ENCODE measurements around the gene ITPR2. TPM values are rescaled to one million over a fixed set of nuclear protein-coding genes. Genes with fewer than 3 reads are reported as not detected.

Gene ITPR2
- total RNA-seq, 1 donor from 2014 or later, result 28.1 TPM

DNA sequence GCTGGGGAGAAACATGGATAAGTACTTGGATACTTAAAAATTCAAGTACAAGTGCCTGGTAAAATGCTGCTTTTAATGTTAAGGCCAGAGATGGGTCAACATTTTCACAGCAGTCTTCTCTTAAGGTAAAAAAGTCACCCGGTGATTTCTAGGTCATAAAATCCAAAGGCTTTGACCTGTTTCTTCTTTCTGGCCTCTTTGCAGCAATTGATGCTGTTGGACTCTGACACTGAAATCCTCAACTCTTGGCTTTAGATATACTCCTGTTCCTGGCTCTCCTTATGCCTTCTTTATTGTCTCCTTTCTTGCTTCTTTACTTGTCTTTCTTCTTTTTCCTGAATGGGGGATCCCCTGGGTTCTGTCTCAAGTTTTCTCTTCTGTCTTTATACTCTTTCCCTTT is 448.5 kb downstream of the ITPR2 start:
- no peak for FAIRE-seq
- DNase-seq (ENCODE audit: low spot score in 2 of 2), result no peak

DNA sequence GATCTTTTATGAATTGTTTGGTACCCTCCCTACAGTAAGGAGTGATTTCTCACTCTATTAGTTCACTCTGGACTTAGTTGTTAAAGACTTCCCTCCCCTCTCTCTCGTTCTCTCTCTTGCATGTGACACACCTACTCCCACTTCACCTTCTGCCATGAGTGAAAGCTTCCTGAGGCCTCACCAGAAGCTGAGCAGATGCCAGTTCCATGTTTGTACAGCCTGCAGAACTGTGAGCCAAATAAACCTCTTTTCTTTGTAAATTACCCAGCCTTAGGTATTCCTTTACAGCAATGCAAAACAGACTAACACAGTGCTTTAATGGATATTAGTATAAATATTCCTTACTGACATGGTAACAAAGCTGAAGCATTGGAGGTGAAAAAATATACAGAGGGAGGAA is 450.0 kb downstream of the ITPR2 start:
- DNase-seq (ENCODE audit: low spot score in 2 of 2), result no peak
- no peak for FAIRE-seq

DNA sequence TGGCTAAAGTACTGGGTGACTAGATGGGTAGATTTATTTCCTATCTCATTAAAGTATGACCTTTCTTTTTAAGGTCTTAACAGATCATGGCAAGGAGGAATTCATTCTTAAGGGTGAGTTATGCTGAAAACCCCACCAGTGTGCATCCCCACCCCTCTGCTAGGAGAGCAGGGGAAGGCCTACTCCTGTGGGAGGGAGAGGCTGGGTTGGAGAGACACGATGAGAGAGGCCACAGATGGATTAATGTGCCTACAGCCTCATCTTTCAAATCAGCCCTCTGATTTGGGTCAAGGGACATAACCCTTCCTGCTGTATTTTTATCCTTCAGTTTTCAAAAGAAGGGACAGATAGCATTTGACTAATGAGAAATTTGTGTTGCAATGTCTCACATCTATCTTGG is 452.1 kb downstream of the ITPR2 start:
- no peak for DNase-seq (ENCODE audit: low spot score in 2 of 2)
- FAIRE-seq, result no peak

DNA sequence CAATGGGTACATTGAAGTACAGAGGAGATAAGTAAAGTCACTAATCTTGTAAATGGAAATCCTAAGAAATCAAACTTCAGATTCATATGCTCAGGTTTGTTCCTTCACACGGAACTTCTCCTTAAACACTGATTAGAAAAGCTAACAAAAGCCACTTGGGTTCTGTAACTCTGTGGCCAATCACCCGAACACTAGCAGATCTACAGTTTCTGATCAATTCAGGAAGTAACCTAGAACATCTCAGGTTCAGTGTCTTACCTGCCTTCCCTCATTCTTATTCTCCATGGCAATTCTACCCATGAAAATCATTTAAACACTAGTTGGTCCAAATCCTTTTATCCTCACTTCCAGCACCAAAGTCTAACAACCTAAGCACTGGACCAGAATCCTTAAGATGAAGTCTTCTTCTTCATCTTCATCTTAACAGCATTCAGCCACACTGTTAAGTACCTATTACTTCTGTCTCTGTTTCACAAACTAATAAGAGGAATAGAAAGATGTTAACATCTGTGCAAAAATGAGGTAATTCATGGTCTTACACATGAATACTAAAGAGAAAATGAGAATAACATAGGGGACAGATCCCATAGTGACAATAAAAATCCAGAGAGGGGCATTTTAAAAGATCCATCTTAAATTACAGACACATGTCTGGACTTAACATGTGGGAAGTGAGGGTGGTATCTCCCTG is 453.1 kb downstream of the ITPR2 start:
- FAIRE-seq, result no peak
- DNase-seq (ENCODE audit: low spot score in 2 of 2), result no peak

DNA sequence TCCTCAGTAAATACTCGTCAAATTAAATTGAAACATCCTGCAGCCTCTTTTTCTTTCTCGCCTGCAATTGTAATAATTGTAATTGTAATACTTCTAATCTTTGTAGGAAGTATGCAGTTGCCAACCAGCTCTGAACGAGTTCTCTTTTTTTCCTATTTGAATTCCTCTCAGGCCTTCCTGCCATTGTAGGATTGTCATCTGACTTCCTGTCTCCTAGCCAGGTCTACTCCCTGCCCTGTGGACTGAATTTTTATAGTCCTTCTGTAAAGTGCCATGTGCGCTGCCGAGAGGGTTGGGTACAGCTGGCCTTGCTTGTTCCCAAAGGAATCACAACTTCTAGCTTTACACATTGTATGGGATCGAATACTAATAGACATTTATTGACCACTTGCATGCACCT is 454.3 kb downstream of the ITPR2 start:
- DNase-seq (ENCODE audit: low spot score in 2 of 2), result peak; percentile 4 to 12
- FAIRE-seq, result no peak

DNA sequence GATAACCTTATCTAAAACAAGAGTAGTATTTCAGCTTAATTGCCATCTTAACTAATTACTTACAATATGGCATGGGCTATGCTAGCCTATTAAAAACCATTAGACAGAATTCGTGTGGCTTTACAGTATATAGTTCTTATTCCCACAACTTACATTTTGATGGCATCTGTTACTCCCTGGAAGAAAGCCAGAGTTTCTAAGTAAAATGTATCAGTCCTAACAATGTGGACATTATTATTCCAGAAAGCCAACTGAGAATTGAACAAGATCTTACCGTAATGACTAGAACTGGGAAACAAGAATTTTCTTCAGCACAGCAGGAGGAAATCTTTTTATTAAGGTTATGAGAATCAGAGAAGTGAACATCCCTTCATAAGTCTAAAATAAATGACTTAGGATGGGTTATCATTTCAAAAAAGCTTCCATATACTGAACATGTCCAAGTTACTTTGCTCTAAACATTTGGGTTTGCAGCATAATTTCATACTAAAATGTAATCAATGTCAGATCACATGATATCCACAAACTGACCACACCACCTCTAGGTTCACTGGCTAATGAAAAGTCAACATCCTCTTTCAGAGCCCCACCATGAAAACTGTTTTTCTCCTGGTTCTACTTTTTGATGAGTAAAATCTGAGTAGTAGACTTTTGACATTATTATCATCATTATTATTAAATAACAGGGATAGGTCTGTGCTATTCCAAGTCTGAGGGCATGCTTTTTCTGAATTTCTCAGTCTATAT is 457.9 kb downstream of the ITPR2 start:
- DNase-seq (ENCODE audit: low spot score in 2 of 2), result no peak
- FAIRE-seq, result no peak

DNA sequence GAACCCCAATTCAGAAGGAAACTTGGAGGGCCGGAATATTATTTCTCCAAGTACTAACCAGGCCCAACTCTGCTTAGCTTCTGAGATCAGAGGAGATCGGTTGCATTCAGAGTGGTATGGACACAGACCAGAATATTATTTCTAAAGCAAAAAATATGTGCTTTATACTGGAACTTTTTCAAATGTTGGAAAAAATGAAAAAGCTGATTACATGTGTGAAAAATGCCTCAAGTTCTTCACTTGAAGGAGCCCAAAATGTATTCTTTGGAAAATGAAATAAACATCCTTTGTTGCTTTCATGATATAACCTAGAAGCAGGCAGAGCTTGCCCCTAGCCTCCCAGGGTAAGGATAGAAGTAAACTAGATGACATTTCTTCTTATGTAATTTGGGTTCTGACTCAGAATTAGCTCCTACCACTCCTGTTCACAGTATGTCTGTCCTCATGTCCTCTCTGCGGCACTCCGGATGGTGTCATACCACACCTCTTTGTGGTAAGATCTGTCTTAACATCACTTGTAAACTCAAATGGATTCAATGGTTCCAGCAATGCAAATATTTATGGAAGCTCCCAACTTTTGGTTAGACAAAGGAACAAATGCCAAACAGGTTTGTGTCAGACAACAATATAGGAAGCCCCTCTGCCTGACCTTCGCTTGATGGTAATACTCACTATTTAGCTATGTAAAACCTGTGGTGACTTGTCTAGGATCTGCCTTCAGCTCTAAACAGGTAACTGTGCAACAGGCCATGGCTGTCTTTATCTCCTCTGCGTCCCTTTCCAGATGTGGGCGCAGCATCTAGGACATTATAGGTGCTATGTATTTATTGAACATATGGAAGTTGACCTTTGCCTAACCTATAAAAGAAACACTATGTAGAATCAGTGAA is 459.1 kb downstream of the ITPR2 start:
- no peak for FAIRE-seq
- no peak for DNase-seq (ENCODE audit: low spot score in 2 of 2)

DNA sequence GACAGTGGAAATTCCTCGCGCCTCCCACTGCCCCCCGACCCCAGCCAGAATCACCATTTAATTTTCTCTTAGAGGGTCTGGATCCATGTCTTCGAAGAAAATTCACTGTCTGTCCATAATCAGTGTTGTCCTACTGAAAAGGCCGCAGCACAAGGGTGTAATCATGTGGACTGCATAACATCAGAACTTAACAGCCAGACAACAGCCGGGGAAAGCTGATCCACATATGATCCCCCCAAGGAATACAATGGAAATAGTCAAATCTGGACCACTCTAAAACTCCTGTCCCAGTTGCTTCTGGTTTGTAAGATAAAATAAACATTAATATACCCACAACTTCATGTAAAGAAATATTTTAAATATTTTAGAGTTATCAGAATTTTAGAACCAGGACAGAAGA is 460.1 kb downstream of the ITPR2 start:
- FAIRE-seq, result no peak
- no peak for DNase-seq (ENCODE audit: low spot score in 2 of 2)

DNA sequence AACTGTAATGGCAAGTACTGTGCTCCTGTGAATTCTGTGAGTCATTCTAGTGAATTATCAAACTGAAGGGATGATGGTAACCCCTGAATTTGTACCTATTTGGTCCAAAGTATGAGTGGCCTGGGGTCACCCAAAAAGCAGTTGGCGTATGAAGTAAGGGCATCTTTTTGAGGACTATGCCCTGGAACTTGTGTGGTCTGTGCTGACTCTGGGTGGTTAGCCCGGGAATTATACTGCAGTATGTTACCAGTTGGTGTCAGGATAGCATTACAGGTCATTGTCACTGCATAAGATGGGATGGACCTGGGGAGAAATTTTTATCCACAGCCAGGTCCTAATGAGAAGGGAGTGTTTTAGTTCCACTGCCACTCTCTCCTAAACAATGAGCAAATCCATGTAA is 462.9 kb downstream of the ITPR2 start:
- DNase-seq (ENCODE audit: low spot score in 2 of 2), result peak in 1 of 2 donors; percentile 2
- FAIRE-seq, result no peak

DNA sequence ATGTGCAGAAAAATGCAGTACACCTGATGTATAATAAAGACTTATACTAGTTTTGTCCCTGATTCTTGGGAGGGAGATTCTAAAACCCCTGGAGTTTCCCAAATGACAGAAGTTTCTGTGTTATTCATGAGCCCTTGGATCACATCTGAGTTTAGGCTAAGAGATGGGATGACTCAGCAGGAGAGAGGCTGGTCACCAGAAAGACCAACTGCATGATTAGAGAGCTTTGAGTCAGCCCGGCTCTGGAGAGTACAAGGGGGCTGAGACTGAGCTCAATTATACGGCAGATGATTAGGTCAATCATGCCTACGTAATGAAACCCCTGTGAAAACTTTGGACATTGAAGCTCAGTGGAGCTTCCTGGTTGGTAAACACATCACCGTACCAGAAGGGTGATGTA is 463.4 kb downstream of the ITPR2 start:
- peak in 1 of 2 donors; percentile 20 for DNase-seq (ENCODE audit: low spot score in 2 of 2)
- no peak for FAIRE-seq

DNA sequence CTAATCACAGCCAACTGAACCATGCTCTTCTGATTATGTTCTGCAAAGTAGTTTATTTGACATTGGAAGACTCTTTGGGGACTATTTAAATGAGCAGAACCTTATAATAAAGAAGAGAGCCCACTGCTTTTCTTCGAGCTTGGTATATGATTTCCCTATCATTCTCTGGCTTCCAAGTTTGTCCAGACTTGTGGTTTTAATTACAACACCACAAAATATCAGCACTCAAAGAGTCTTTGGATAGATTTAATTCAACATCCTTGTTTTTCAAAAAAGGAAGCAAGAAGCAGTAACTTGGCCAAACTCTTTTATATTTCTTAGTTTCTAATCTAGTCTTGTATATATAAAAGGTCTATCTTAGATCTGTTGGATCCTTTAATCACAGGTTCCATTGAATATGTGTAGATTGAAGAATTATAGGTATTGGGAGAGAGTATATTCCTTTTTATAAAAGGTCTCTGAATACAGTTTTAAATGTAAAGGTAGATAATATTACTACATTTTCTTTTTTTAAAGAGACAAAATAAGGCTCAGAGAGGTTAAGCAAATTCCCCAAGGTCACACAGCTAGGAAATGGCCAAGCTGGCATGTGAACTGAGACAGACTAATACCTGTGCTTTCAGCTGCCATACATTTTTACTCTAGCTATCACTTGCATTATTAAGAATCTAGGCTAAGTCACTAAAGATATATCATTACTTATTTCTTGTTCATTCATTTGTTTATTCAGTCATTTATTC is 464.8 kb downstream of the ITPR2 start:
- DNase-seq (ENCODE audit: low spot score in 2 of 2), result no peak

DNA sequence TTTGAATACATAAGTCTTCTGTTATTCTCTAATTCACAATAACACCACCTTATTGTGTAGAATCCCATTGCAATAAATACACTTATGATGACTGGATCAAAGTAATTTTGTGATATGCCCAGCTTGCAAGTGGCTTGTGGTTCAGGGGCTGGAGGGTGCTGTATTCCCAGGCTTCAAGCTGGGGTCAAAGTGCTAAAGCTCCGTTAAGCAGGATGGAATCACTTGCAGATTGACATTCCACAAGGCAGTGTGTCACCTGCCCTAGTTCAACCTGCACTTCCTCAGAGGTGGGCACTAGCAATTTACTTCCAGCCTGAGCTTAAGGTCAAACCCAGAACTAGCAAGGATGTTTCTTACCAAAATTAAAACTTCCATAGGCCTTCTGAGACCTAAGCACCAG is 471.0 kb downstream of the ITPR2 start:
- DNase-seq (ENCODE audit: low spot score in 2 of 2), result no peak
- no peak for FAIRE-seq

More for the DNA sequence above, 464.8 kb downstream of the ITPR2 start:
- no peak for FAIRE-seq

DNA sequence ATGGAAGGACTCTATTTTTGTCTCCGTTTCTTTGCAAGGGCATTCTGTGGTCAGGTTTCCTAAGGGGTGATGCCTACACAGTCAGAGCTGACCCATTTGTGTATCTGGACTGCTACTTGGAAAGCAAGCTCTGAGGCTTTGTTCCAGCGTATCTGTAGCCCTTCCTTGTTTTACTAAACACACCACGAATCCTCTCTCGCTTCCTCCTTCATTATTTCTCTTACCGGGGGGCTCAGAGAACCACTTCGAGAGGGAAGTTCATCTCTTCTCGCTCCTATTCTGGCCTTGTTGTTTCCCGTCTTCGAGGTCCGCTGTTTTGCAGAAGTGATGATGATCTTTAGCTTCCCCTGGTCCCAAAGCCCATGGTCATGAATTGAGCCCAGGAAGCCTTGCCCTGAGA is 472.9 kb downstream of the ITPR2 start:
- FAIRE-seq (no peak), DNase-seq (ENCODE audit: low spot score in 2 of 2) (no peak)

DNA sequence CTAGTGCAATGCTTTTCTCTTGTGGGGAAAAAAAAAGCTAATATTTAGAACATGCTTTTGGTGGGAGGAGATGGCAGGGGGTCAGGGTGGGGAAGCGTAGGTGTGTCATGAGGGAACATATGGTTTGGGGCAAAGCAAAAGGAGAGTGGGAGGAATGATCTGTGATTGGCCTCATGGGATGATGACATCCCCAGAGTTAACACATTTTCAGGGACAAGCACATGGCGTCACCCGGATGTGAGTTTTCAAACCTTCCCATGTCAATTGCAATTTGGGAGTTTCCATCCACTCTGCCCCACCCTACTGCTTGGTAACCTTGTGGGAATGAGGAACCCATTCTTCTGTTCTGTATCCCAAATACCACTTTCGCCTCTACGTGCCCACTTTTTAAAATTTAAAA is 473.4 kb downstream of the ITPR2 start:
- no peak for FAIRE-seq
- DNase-seq (ENCODE audit: low spot score in 2 of 2), result no peak

DNA sequence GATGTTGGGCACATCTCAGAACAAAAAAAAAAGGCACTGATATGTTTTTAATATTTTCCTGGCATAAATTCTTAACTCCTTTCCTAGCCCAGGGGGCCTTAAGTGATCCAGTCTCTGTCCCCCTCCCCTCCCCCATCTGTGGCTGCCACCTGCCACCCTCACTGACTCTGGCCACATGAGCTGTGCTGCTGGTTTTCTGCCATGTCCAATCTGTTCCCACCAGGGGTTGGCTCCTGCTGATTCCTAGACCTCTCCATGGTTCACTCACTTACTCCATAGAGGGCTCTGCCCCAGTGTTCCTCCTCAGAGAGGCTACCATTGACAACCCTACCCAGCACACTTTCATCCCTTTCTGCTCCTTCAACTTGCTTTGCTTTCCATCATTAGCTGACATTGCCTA is 474.3 kb downstream of the ITPR2 start:
- FAIRE-seq, result no peak
- no peak for DNase-seq (ENCODE audit: low spot score in 2 of 2)

DNA sequence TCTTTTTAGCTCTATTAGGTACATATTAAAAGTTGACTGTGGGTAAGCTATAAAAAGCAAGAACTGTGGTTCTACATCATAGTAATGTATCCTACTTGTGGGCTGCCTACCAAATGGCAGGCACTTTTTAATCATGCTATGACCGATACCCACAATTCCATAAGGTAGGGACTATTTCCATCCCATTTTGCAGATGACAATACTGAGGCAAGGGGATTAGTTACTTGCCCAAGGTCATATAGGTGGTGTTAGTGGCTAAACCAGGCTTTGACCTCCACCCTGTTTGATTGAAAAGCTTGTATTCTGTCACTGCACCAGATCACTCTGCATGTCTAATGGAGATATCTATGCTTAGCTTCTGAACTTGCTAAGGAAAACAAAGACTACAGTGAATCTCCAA is 485.7 kb downstream of the ITPR2 start:
- FAIRE-seq (no peak), DNase-seq (ENCODE audit: low spot score in 2 of 2) (no peak)

DNA sequence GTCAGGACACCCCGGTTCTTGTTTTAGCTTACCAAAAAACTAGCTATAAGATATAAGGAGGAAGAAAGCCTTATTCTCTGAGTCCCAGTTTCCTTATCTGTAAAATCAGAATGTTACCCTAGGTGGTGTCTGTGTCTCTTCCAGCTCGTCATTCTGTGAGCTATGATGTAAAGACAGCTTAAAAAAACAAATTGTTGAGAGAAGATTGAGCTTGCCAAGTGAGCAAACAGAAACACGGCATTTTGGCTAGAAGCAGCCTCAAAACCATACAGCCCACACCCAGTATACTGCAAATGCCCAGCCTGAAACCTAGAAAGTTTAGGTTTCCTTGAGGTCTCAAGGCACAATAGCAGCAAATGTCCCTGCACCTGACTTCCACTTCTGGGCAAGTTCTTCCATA is 486.3 kb downstream of the ITPR2 start:
- FAIRE-seq, result no peak

DNA sequence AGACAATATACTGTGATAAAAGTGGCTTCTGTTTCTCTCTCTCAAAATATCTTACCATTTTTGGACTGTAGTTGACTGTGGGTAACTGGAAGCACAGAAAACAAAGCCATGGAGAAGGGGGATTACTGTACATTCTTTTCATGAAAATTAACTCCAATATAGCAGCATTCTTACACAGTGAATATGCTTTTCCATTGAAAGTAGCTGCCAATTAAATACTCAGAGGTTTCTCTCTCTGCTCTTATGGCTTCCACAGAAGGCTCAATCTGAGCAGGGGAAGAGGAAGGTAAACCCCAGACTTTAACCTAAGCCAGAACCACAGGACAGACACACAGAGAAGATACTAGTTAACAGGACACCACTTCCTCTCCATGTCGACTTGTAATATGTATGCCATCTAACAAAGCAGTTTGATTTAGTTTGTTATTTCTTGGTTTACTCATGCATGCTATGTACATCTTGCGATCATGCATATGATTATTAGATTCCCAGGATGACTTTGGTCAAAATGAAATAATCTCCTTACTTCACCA is 487.5 kb downstream of the ITPR2 start:
- no peak for FAIRE-seq

More for the DNA sequence above, 486.3 kb downstream of the ITPR2 start:
- no peak for DNase-seq (ENCODE audit: low spot score in 2 of 2)

DNA sequence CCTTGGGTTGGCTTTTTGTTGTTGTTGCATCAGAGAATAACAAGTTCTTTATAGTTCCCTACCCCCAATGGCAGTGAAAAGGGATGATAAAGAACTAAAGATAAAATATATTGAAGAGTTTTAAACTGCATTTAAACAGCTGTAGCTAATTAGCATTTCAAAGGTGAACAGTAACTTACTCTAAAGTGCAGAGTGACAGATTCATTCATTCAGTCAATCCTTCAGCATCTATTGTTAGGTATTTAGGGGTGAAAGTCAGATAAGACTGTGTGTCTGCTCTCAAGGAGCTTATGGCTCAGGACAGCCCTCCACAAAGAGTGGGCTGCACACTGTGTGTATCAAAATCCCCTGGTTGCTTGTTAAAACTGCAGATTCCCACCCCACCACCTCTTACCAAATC is 491.5 kb downstream of the ITPR2 start:
- no peak for DNase-seq (ENCODE audit: low spot score in 2 of 2)
- FAIRE-seq, result no peak

More for the DNA sequence above, 487.5 kb downstream of the ITPR2 start:
- DNase-seq (ENCODE audit: low spot score in 2 of 2), result no peak

DNA sequence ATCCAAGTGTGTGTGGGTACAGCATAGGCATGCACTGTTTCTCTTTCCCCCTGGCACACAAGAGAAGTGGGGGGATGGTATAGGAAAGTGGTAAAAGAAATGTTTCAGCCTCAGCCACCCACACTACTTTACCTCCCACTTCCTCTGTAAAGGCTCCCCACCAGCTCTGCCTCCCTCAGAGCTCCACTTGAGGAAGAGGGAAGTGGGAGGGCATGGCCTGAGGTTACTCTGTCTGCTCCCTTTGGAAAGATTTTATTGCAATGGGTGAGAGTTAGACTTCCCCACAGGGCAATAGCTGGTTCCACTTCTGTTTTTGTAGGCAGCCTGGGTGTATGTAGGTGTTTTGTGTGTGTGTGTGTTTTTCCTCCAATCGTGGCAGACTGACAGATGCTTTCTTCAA is 492.3 kb downstream of the ITPR2 start:
- FAIRE-seq, result no peak
- DNase-seq (ENCODE audit: low spot score in 2 of 2), result no peak

Data from frontal cortex (tissue), 4 donors.